Vagina (tissue), 2 donors: ENCODE results near the gene SLC19A1. TPM values are rescaled to one million over a fixed set of nuclear protein-coding genes. Genes with fewer than 3 reads are reported as not detected.

Experiments
- DNase-seq, 2 donors: peaks; one replicate each; pipeline ENCODE4 v3.0.0-alpha.2; 2017; ENCODE audit errors: extremely low spot score in 2 of 2
- H3K27ac ChIP-seq: fragments of 200-600 bp; sonication (generic); one replicate; pipeline ENCODE4 v1.5.1; 2019
- H3K27me3 ChIP-seq: fragments of 200-600 bp; sonication (generic); one replicate; pipeline ENCODE4 v1.5.1; 2019
- H3K36me3 ChIP-seq, 2 donors: fragments of 200-600 bp; sonication (generic); one replicate each; pipeline ENCODE4 v1.5.1; 2017 to 2019
- H3K4me1 ChIP-seq: fragments of 200-600 bp; sonication (generic); one replicate; pipeline ENCODE4 v1.5.1; 2019
- H3K4me3 ChIP-seq, 2 donors: fragments of 200-600 bp; sonication (generic); 1 replicate in 1 of 2; 2 replicates in 1 of 2; pipeline ENCODE4 v1.5.1; 2016 to 2019
- H3K9me3 ChIP-seq: fragments of 200-600 bp; sonication (generic); one replicate; pipeline ENCODE4 v1.5.1; 2019
- CTCF ChIP-seq, 3 experiments: fragments of 450-650 bp in 2 of 3; fragments of 200-600 bp in 1 of 3; sonication (generic) in 1 of 3; IDR thresholded peaks; one replicate each; pipeline ENCODE4 v1.5.1; 2017 to 2019; ENCODE audit warnings: antibody characterized with exemption in 3 of 3, mild to moderate bottlenecking in 2 of 3, moderate library complexity in 2 of 3
- POLR2A ChIP-seq, 2 donors: fragments of 450-650 bp; IDR thresholded peaks; one replicate each; pipeline ENCODE4 v1.6.1; 2017; ENCODE audit warnings: antibody characterized with exemption in 2 of 2, mild to moderate bottlenecking in 2 of 2, moderate library complexity in 2 of 2
- POLR2AphosphoS5 ChIP-seq, 2 donors: sonication (generic); formaldehyde crosslinking; IDR thresholded peaks; one replicate each; pipeline ENCODE4 v1.9.0; 2017; ENCODE audit warnings: antibody characterized with exemption in 2 of 2, mild to moderate bottlenecking in 2 of 2, low read depth in 1 of 2; ENCODE audit not compliant: insufficient read depth in 1 of 2
- intact Hi-C: fragments of 100-400 bp; cut with DNase I; formaldehyde crosslinking; loops from one replicate; pipeline ENCODE4 v1.15.1; 2023
- total RNA-seq: library from RNA; depleted of rRNA; stranded (reverse); fragments of >200 nt; gene quantifications from one replicate; pipeline ENCODE4 v1.2.3, GENCODE V29; 2016

SLC19A1 gene
- total RNA-seq, 1 donor from 2014 or later, result 4.9 TPM

GRCh38 chr21:45481566-45481965, 60.7 kb downstream of the SLC19A1 start:
- intact Hi-C loops, result no loop called here
- Histone ChIP-seq H3K4me1 (peaks cover 5% of the 10 kb centered on the region), H3K27me3 (no peaks in the 10 kb centered on the region), H3K36me3 (peaks cover 0 to 23% of the 10 kb centered on the region in 2 donors), H3K9me3 (no peaks in the 10 kb centered on the region), H3K4me3 (no peak overlapping the region), H3K27ac (no peak overlapping the region)
- DNase-seq, result no peak
- no peak for TF ChIP-seq POLR2A (IDR thresholded peaks at IDR 0.05)
- peak in 1 of 2 donors; percentile 12 for TF ChIP-seq POLR2AphosphoS5 (IDR thresholded peaks at IDR 0.05; ENCODE audit: insufficient read depth in 1 of 2, low read depth in 1 of 2)

GRCh38 chr21:45480701-45481500, 61.3 kb downstream of the SLC19A1 start:
- no peak overlapping the region for H3K27ac ChIP-seq
- peaks cover 0 to 30% of the 10 kb centered on the region in 2 donors for H3K36me3 ChIP-seq
- TF ChIP-seq POLR2A (IDR thresholded peaks at IDR 0.05), result no peak
- TF ChIP-seq POLR2AphosphoS5 (IDR thresholded peaks at IDR 0.05; ENCODE audit: insufficient read depth in 1 of 2, low read depth in 1 of 2), result no peak
- TF ChIP-seq CTCF (IDR thresholded peaks at IDR 0.05), result no peak
- no peaks in the 10 kb centered on the region for H3K27me3 ChIP-seq
- H3K4me1 ChIP-seq, result peaks cover 5% of the 10 kb centered on the region
- no peak for DNase-seq
- no peaks in the 10 kb centered on the region for H3K9me3 ChIP-seq
- no peak overlapping the region for H3K4me3 ChIP-seq
- intact Hi-C loops, result no loop called here

DNA sequence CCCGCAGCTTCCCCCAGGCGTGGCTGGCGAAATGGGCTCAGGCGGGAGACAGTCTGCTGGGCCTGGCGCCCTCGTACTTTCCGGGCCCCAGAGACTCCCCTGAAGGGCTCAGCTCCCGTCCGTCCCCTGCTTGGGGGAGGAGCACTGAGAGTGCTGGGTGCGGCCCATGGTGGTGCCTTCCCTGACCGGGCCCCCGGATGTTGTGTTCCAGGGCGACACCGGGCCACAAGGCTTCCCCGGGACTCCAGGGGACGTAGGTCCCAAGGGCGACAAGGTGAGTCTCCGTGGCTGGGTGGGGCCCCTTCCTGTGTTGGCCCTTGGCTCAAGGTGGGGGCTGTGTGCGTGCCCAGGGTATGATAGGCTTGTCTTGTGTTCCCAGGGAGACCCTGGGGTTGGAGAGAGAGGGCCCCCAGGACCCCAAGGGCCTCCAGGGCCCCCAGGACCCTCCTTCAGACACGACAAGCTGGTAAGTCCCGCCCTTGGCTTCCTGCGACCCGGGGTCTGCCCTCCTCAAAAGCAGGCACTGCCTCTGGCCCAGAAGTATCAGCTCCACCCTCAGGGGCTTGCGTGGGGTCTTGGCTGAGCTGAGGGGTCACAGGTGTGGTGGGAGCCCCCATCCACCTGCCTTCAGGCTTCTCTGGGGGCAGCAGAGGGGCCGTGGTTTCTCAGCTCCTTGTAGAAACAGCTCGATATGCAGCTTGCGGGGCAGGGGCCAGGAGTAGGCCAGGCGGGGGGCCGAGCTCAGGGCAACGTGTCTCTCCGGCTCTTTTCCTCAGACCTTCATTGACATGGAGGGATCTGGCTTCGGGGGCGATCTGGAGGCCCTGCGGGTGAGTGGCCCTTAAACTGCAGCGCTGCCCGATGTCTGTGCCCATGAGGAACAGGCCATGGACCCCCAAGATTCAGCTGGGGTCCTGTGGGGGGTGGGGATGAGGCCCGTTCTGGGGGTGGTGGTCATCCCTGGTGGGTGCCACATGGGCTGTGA, 62.3 kb downstream of the SLC19A1 start:
- H3K9me3 ChIP-seq, result no peaks in the 10 kb centered on the region
- peaks cover 0 to 38% of the 10 kb centered on the region in 2 donors for H3K36me3 ChIP-seq
- H3K4me3 ChIP-seq, result no peak overlapping the region
- H3K27ac ChIP-seq, result no peak overlapping the region
- TF ChIP-seq CTCF (IDR thresholded peaks at IDR 0.05) (no peak), POLR2AphosphoS5 (IDR thresholded peaks at IDR 0.05; ENCODE audit: insufficient read depth in 1 of 2, low read depth in 1 of 2) (no peak), POLR2A (IDR thresholded peaks at IDR 0.05) (no peak)
- H3K4me1 ChIP-seq, result peaks cover 5% of the 10 kb centered on the region
- H3K27me3 ChIP-seq, result no peaks in the 10 kb centered on the region
- intact Hi-C loops, result no loop called here
- no peak for DNase-seq

GRCh38 chr21:45478816-45479669, 63.2 kb downstream of the SLC19A1 start:
- Histone ChIP-seq H3K27me3 (no peaks in the 10 kb centered on the region), H3K27ac (no peak overlapping the region), H3K4me1 (peaks cover 5% of the 10 kb centered on the region), H3K36me3 (peaks cover 0 to 42% of the 10 kb centered on the region in 2 donors), H3K4me3 (no peak overlapping the region), H3K9me3 (no peaks in the 10 kb centered on the region)
- TF ChIP-seq POLR2AphosphoS5 (IDR thresholded peaks at IDR 0.05; ENCODE audit: insufficient read depth in 1 of 2, low read depth in 1 of 2), result peak in 1 of 2 donors; percentile 21
- no peak for TF ChIP-seq POLR2A (IDR thresholded peaks at IDR 0.05)
- TF ChIP-seq CTCF (IDR thresholded peaks at IDR 0.05), result no peak
- no peak for DNase-seq
- intact Hi-C loops, result no loop called here
